OCI-LY1 (cell line): ENCODE measurements around the gene YAP1.

ENCODE experiments used
- H2AFZ ChIP-seq: fragments of 200-600 bp; sonication (generic), shearing (Covaris generic); 2 replicates; pipeline ENCODE4 v1.6.0; 2014; ENCODE audit warnings: antibody characterized with exemption, mild to moderate bottlenecking, low read length
- H3F3A ChIP-seq: fragments of 200-600 bp; sonication (generic), shearing (Covaris generic); 2 replicates; pipeline ENCODE4 v1.6.0; 2014; ENCODE audit warnings: mild to moderate bottlenecking, antibody characterized with exemption, low read length, moderate library complexity; ENCODE audit not compliant: insufficient read depth
- H3K27ac ChIP-seq: fragments of 200-600 bp; sonication (generic); 2 replicates; pipeline ENCODE4 v1.5.1; 2014; ENCODE audit warnings: low read length, mixed run types, mild to moderate bottlenecking, low read depth; ENCODE audit not compliant: poor library complexity, severe bottlenecking
- H3K27me3 ChIP-seq: fragments of 200-600 bp; sonication (generic); 2 replicates; pipeline ENCODE4 v1.6.0; 2014; ENCODE audit warnings: antibody characterized with exemption, mild to moderate bottlenecking, low read length, moderate library complexity; ENCODE audit not compliant: insufficient read depth
- H3K36me3 ChIP-seq: fragments of 200-600 bp; sonication (generic); 2 replicates; pipeline ENCODE4 v1.6.1; 2014; ENCODE audit warnings: mild to moderate bottlenecking, antibody characterized with exemption, low read length, moderate library complexity, mixed read lengths; ENCODE audit not compliant: insufficient read depth
- H3K4me1 ChIP-seq: fragments of 200-600 bp; sonication (generic); 2 replicates; pipeline ENCODE4 v1.5.1; 2014; ENCODE audit warnings: mild to moderate bottlenecking, low read length, moderate library complexity; ENCODE audit not compliant: insufficient read depth, severe bottlenecking
- H3K4me2 ChIP-seq: fragments of 200-600 bp; sonication (generic), shearing (Covaris generic); 2 replicates; pipeline ENCODE4 v1.6.1; 2014; ENCODE audit warnings: low read length
- H3K4me3 ChIP-seq: fragments of 200-600 bp; sonication (generic); 2 replicates; pipeline ENCODE4 v1.5.1; 2014; ENCODE audit warnings: low read length, low read depth, mild to moderate bottlenecking, mixed read lengths; ENCODE audit not compliant: poor library complexity, severe bottlenecking
- H3K79me2 ChIP-seq: fragments of 200-600 bp; shearing (Covaris generic); 2 replicates; pipeline ENCODE4 v1.6.1; 2016; ENCODE audit warnings: mixed run types, low read length, mixed read lengths; ENCODE audit not compliant: insufficient read depth
- H3K9ac ChIP-seq: fragments of 200-600 bp; sonication (generic), shearing (Covaris generic); 2 replicates; pipeline ENCODE4 v1.6.1; 2014; ENCODE audit warnings: mild to moderate bottlenecking, low read length, mixed read lengths
- H3K9me2 ChIP-seq: fragments of 200-600 bp; sonication (generic), shearing (Covaris generic); 2 replicates; pipeline ENCODE4 v1.6.1; 2014; ENCODE audit warnings: low read depth, mild to moderate bottlenecking, low read length, mixed read lengths
- H3K9me3 ChIP-seq: fragments of 200-600 bp; shearing (Covaris generic); 2 replicates; pipeline ENCODE4 v1.6.1; 2014; ENCODE audit warnings: low read length, mixed read lengths
- H4K20me1 ChIP-seq: fragments of 200-600 bp; sonication (generic), shearing (Covaris generic); 2 replicates; pipeline ENCODE4 v1.6.0; 2016; ENCODE audit warnings: mild to moderate bottlenecking, low read length; ENCODE audit not compliant: insufficient read depth
- EZH2 ChIP-seq: fragments of 200-600 bp; sonication (generic), shearing (Covaris generic); IDR thresholded peaks from 2 replicates; pipeline ENCODE4 v1.8.0; 2017; ENCODE audit warnings: borderline replicate concordance, mixed run types, mild to moderate bottlenecking, antibody characterized with exemption, low read length, moderate library complexity, mixed read lengths
- TF ChIP-seq, protein P1 (sequence below): fragments of 200-600 bp; sonication (generic), shearing (Covaris generic); IDR thresholded peaks from 2 replicates; pipeline ENCODE4 v1.5.1; 2017; ENCODE audit warnings: mild to moderate bottlenecking, antibody characterized with exemption, low read length, moderate library complexity, mixed read lengths

YAP1 gene

DNA sequence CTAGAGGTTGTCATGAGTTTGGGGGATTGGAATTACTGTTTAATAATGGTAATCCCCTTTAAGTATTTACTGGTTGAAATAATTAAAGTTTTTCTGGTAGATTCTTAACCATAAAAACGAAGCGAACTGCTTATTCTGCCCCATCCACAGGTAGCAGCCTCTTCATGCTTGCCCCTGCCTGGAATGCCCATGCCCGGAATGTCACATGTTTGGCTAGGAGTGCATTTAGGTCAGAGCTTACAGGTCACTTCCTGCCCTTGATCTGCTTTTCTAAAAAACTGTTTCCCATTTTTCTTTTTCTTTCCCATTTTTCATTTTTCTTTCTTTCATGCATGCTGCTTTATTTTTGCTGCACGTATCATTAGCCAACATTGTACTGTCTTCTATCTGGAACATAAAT lies 69.1 kb downstream of the YAP1 start:
- Histone ChIP-seq H3K27me3 (no peaks in the 10 kb centered on the region), H3K79me2 (no peaks in the 10 kb centered on the region), H3K36me3 (no peaks in the 10 kb centered on the region), H3K9me3 (no peaks in the 10 kb centered on the region), H3K9ac (no peak overlapping the region), H3K4me3 (no peak overlapping the region), H3K4me2 (no peak overlapping the region), H2AFZ (no peak overlapping the region), H3K9me2 (no peaks in the 10 kb centered on the region), H3F3A (no peaks in the 10 kb centered on the region), H4K20me1 (no peaks in the 10 kb centered on the region), H3K4me1 (no peaks in the 10 kb centered on the region), H3K27ac (no peak overlapping the region)
- no peak for TF ChIP-seq EZH2
- TF ChIP-seq, protein P1, sequence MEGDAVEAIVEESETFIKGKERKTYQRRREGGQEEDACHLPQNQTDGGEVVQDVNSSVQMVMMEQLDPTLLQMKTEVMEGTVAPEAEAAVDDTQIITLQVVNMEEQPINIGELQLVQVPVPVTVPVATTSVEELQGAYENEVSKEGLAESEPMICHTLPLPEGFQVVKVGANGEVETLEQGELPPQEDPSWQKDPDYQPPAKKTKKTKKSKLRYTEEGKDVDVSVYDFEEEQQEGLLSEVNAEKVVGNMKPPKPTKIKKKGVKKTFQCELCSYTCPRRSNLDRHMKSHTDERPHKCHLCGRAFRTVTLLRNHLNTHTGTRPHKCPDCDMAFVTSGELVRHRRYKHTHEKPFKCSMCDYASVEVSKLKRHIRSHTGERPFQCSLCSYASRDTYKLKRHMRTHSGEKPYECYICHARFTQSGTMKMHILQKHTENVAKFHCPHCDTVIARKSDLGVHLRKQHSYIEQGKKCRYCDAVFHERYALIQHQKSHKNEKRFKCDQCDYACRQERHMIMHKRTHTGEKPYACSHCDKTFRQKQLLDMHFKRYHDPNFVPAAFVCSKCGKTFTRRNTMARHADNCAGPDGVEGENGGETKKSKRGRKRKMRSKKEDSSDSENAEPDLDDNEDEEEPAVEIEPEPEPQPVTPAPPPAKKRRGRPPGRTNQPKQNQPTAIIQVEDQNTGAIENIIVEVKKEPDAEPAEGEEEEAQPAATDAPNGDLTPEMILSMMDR, result no peak

DNA sequence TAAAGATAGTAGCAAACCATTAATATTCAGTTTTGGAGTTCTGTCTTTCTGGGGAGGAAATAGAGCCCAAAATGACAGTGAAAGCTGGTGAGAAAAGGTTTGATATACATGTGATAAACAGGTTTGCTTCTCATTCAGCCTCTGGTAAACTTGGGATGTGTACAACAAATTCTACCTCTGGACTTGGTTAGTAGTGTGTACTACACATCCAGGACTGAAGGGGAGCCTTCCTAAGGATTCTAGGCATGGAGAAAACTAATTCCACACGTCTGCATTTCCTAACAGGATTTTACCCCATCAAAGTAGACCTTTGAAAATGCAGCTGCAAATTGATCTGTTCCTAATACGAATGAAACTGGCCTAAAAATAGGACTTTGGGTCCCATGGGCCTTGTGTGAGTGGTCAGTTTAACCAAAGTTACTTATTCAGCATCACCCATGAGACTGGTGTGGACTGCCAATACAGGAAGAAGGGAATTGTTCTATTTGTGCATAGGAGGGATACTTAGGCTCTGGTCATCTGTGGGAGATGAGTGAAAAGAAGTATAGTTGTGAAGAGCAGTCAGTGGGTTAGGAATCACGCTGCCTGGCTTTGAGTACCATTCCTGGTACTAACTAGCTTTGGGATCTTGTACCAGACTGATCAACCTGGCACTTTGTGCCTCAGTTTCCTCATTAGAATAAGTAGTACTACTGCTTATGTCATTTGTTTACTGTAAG lies 74.2 kb downstream of the YAP1 start:
- H3K27ac ChIP-seq, result no peak overlapping the region
- no peaks in the 10 kb centered on the region for H3K9me2 ChIP-seq
- H3F3A ChIP-seq, result no peaks in the 10 kb centered on the region
- TF ChIP-seq, protein P1, result no peak
- no peak for TF ChIP-seq EZH2
- H3K27me3 ChIP-seq, result no peaks in the 10 kb centered on the region; the same call in 1 of the 2 replicates
- no peak overlapping the region for H2AFZ ChIP-seq
- no peaks in the 10 kb centered on the region for H3K9me3 ChIP-seq
- no peaks in the 10 kb centered on the region for H3K4me1 ChIP-seq
- H4K20me1 ChIP-seq, result no peaks in the 10 kb centered on the region
- H3K4me3 ChIP-seq, result no peak overlapping the region
- H3K36me3 ChIP-seq, result no peaks in the 10 kb centered on the region
- no peaks in the 10 kb centered on the region for H3K79me2 ChIP-seq
- no peak overlapping the region for H3K4me2 ChIP-seq
- H3K9ac ChIP-seq, result no peak overlapping the region

GRCh38 chr11:102186551-102187191 lies 76.4 kb downstream of the YAP1 start:
- Histone ChIP-seq H3K4me3 (no peak overlapping the region), H3K9me3 (no peaks in the 10 kb centered on the region), H4K20me1 (no peaks in the 10 kb centered on the region), H3K27ac (no peak overlapping the region), H3K36me3 (no peaks in the 10 kb centered on the region), H3F3A (no peaks in the 10 kb centered on the region), H3K9me2 (no peaks in the 10 kb centered on the region), H3K9ac (no peak overlapping the region), H3K27me3 (no peaks in the 10 kb centered on the region; the same call in 1 of the 2 replicates), H2AFZ (no peak overlapping the region), H3K4me1 (no peaks in the 10 kb centered on the region), H3K79me2 (no peaks in the 10 kb centered on the region), H3K4me2 (no peak overlapping the region)
- TF ChIP-seq EZH2, result no peak
- TF ChIP-seq, protein P1, result no peak
